ENCODE results near the gene GPLD1. TPM values are rescaled to one million over a fixed set of nuclear protein-coding genes. Genes with fewer than 3 reads are reported as not detected.

GPLD1 gene
- total and polyA plus RNA-seq, 9 of the 15 experiments (the other 6 are each of a cell fraction or from before 2014, with no cell fraction given): 0.11 to 1.3 (median 0.82) TPM

- TF ChIP-seq NELFE (IDR thresholded peaks at IDR 0.05; ENCODE audit: insufficient read depth, insufficient read length): no peak
- no peak for TF ChIP-seq GTF2B (IDR thresholded peaks at IDR 0.05; ENCODE audit: extremely low read depth, insufficient read length)
- peak; percentile 63 for TF ChIP-seq MEF2D (tag; conservative IDR thresholded peaks at IDR 0.05; ENCODE audit: low read depth)
- no peak for TF ChIP-seq ATF6 (CRISPR knock-in tag; IDR thresholded peaks at IDR 0.05)
- TF ChIP-seq SMAD4 (CRISPR knock-in tag; conservative IDR thresholded peaks at IDR 0.05): peak; percentile 86
- TF ChIP-seq CEBPB (tag; IDR thresholded peaks at IDR 0.05): no peak
- TF ChIP-seq ZNF318 (IDR thresholded peaks at IDR 0.05; ENCODE audit: borderline replicate concordance in 1 of 2, low read depth in 1 of 2): no peak
- TF ChIP-seq ARID1B (IDR thresholded peaks at IDR 0.05): peak; percentile 37
- TF ChIP-seq, protein P1, sequence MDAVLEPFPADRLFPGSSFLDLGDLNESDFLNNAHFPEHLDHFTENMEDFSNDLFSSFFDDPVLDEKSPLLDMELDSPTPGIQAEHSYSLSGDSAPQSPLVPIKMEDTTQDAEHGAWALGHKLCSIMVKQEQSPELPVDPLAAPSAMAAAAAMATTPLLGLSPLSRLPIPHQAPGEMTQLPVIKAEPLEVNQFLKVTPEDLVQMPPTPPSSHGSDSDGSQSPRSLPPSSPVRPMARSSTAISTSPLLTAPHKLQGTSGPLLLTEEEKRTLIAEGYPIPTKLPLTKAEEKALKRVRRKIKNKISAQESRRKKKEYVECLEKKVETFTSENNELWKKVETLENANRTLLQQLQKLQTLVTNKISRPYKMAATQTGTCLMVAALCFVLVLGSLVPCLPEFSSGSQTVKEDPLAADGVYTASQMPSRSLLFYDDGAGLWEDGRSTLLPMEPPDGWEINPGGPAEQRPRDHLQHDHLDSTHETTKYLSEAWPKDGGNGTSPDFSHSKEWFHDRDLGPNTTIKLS (IDR thresholded peaks at IDR 0.05; ENCODE audit: borderline replicate concordance, low read depth): no peak
- TF ChIP-seq POLR3G (IDR thresholded peaks at IDR 0.05; ENCODE audit: extremely low read depth, insufficient read length, insufficient replicate concordance): no peak
- TF ChIP-seq BRCA1 (IDR thresholded peaks at IDR 0.05): no peak
- no peak for TF ChIP-seq BRCA1 (CRISPR knock-in tag; IDR thresholded peaks at IDR 0.05)
These were observed 33.1 kb upstream of the GPLD1 start (continued) for GRCh38 chr6:24522228-24523176.
